Measurements from ENCODE around the gene CENPM.

Gene CENPM

GRCh38 chr22:41893591-41894375, 53.2 kb downstream of the CENPM start:
- DNase-seq = no peak

DNA sequence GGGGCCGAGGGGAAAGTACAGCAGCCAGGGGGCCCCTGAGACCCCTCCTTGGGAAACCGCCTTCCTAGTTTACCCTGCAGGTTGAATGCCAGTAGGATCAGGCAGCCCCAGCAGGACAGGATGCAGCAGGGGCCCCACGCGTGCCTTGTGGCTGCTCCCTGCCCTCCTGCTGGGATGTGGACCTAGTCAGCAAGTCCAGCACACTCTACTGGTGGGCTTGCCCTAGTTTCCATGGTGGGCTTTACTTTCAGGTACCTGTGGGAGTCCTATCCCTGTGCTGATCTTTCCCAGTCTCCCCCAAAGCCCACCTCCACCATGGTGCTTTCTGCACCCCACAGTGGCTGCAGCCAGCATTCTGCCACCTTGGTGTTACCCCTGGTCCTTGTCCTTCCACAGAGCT, 54.2 kb downstream of the CENPM start:
- no peak for DNase-seq

GRCh38 chr22:41891407-41891806, 55.5 kb downstream of the CENPM start:
- no peak for DNase-seq
